Measurements from ENCODE around the gene EIF2A.
A peak's percentile ranks its signal among the peaks of the same experiment; 100 is the strongest.
"Not testable (repeated sequence)": the region's sequence is repeated elsewhere in the genome, so short reads cannot be mapped to it uniquely, and the experiment has no call there.

The EIF2A gene

DNA sequence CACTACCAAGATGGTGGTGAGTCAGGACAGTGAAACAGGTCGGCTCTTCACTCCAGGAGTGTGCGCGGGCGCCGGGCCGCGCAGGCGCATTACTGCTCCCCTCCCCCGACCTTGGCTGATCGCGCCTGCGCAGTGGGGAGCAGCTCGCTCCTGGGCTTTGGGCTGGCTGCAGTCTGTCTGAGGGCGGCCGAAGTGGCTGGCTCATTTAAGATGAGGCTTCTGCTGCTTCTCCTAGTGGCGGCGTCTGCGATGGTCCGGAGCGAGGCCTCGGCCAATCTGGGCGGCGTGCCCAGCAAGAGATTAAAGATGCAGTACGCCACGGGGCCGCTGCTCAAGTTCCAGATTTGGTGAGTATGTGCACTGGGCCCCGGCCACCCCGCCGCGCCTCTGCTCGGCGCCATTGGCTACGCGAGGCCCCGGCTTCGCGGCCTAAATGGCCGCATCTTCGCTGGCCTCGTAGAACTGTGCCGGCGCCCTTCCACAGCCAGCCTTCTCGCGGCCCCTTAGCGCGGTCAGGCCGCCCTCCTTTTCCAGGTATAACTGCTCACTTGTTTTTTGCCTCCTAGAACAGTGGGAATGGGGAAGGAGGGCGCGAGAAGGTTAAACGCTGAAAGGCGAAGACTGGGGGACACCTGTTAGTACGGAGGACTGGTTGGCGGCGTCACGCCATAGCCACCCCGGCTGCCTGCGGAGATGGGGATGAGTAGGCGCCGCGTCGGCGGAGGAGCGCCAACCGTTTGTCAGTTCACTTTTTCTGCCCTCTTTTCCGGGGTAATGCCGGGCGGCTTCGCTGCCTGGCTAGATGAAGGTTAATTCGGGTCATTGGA, 56.8 kb downstream of the EIF2A start, which contains the start of gene SELENOT:
Gene SELENOT (plus strand): TSS at position 169 of the 827 bp plus-strand sequence. CDS start 42 bp downstream, at position 211.
- peak; percentile 92 for DNase-seq

GRCh38 chr3:150603980-150604319, 57.4 kb downstream of the EIF2A start:
- DNase-seq: no peak

- DNase-seq: no peak
Observed at GRCh38 chr3:150605998-150606641, 59.5 kb downstream of the EIF2A start.

DNA sequence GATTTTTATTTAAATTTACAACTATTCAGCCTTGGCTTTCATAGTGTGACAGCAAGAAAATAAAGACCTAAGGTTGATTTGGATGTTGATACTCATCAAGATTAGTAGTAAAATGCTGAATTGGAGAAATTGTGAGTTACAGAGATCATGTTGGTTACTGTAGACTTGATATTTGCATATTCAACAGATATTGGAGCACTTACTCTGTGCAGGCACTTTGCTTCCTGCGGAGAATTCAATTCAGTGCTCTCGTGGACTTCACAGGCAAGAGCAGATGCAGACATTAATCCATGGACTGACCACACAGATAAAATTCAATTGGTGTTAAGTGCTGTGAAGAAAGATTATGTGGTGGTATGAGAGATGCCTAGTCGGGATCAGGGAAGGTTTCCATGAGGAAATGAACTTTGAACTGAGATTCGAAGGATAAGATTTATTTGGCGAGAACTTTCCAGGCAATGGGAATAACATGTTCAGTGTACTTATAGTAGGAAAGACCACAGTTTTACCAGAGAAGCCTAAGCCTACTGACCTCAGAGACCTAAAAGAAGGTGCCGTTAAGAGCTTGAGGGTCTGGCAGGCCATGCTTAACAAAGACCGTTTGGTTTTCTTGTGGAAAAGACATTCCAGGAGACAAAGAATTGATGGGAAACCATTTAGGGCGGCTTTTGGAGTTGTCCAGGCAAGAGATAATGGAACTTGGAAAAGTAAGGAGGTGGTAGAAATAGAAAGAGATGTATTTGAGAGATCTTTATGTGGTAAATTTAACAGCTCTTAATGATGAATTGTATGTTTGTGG, 60.9 kb downstream of the EIF2A start:
- DNase-seq: no peak

GRCh38 chr3:150609988-150610387, 63.4 kb downstream of the EIF2A start:
- DNase-seq: no peak

GRCh38 chr3:150610785-150611184, 64.2 kb downstream of the EIF2A start:
- no peak for DNase-seq

- DNase-seq: no peak
Observed at GRCh38 chr3:150611666-150612065, 65.1 kb downstream of the EIF2A start.

- DNase-seq: no peak
Observed at GRCh38 chr3:150612494-150612893, 65.9 kb downstream of the EIF2A start.

DNA sequence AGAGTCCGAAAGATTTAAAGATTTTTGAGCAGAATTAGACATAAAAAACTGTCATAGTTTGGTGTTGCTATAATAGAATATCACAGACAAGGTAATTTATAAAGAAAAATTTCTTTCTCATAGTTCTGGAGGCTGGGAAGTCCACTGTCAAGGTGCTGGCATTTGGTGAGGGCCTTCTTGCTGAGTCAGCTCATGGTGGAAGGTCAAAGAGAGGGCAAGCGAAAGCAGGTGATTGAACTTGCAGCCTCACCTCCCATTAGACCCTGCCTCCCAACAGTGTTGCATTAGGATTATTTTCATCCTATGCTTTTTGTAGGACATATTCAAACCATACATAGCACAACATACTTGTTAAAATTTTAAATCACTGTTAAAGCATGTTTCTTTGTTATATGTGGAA, 66.4 kb downstream of the EIF2A start:
- no peak for DNase-seq

GRCh38 chr3:150613709-150614480, 67.3 kb downstream of the EIF2A start:
- no peak for DNase-seq

DNA sequence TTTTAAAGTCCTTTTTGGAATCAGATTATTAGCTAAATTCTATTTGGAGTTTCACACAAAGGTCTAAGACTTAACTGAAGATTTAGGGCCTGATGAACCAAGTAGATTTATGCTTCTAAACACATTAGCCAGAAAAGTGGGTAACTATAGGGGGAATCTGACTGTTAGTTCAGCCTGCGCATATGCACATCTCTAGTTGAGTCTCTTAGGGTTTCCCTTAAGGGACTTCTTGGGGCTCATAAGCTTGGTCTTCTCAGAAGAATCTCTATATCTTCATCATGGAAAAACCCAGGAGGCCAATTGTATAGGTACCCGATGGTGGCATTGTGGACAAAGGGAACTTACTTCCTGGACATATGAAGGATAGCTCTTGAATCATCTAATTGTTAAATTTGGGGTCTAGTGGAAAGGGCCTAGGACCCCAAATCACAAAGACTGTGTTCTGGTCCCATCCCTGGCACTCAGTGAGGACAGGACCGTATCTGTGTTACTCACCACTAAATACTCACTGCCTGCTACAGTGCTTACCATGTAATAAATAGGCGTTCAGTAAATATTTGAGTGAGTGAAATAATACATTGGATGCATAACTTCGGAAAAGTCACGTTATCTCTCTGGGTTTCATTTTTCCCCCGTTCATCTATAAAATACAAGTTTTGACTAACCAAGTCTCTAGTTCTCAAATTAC, 73.6 kb downstream of the EIF2A start:
- no peak for DNase-seq

- DNase-seq: not testable (repeated sequence)
Observed at GRCh38 chr3:150622955-150623354, 76.4 kb downstream of the EIF2A start.

DNA sequence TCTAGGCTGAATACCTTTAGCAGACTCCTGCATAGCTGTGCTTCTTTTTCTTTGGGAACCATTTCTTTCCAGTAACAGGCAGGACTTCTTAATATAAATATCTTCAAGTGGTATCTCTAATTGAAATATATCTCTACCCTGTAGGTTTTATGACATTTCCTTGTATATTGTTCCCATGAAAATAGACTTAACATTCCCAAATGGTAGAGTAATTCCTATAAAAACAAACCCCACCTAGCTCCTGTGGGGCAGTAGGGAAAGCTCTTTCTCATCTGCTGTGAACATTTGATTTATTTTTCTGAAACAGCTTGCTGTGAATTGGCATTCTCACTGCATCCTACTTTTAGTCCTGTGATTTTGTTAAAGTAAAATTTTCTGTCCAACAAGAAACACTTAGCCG, 77.4 kb downstream of the EIF2A start:
- no peak for DNase-seq

DNA sequence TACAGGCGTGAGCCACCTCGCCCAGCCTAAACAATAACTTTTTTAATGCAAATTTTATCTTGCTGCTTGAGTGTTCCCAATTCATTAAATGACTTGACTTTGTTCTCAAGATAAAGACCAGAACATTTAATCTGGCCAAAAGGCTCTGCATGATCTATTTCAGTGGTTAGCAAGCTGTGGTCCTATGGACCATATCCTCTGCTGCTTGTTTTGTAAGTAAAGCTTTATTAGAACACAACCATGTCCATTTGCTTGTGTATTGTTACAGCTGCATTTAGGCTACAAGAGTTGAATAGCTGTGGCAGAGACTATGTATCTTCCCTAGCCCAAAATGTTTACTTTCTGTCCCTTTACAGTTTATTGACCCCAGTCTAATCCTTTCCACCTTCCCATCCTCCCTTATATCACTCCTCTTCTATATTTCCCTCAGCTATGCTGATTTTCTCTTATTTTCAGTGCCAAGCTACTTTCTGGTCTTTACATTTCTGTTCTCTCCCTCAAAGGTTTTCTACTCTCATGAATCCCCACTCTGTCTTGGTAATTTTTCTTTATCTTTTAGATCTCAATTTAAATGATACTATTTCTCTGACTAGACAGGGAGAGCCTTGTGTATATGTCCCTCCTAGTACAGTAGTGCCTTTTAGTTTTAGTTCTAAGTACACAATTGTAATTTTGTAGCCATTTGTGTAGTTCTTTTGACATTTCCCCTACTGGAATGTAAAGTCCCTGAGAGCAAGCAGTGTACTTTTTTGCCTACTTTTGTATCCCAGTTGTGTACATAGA, 79.8 kb downstream of the EIF2A start:
- DNase-seq: no peak

- no peak for DNase-seq
Observed at GRCh38 chr3:150627557-150627956, 81.0 kb downstream of the EIF2A start.

DNA sequence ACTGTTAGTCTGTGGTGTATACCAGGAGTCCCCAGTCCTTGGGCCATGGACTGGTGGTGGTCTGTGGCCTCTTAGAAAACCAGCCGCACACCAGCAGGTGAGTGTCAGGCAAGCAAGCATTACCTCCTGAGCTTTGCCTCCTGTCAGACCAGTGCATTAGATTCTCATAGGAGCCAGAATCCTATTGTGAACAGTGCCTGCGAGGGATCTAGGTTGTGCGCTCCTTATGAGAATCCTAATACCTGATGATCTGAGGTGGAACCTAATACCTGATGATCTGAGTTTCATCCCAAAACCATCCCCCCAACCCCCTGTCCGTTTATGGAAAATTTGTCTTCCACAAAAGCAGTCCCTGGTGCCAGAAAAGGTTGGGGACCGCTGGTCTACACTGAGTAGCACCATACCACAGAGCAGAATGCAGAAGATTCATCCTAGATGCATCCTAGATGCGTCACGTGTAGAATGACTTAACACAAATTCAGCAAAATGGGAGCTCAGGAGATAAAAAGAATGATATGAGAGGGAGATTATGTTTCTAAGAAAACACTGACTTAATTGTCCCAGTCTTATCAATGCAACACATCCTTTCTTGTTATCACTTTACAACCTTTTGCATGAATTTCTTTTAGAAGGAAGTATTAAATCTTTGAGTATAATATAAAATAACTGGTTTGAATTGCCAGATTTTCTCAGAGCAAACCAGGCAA, 85.1 kb downstream of the EIF2A start:
- no peak for DNase-seq

DNA sequence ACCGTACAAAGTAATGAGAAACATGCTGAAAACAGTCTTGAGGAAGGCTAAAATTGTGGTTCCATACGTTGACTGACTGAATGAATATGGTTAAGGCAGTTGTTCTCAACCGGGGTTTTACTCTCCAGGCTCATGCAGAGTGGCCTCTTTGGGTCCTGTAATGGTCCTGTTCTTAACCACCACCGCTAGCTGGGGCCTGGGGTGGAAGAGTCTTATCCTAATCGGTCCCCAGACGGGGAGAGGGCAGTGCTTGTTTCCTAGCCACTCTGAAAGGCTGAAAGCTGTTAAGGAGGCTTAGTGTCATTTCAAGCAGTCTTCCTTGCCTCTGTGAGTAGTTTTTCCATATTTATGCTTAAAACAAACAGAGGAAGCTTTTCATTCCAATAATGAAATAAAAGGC, 88.5 kb downstream of the EIF2A start:
- no peak for DNase-seq

DNA sequence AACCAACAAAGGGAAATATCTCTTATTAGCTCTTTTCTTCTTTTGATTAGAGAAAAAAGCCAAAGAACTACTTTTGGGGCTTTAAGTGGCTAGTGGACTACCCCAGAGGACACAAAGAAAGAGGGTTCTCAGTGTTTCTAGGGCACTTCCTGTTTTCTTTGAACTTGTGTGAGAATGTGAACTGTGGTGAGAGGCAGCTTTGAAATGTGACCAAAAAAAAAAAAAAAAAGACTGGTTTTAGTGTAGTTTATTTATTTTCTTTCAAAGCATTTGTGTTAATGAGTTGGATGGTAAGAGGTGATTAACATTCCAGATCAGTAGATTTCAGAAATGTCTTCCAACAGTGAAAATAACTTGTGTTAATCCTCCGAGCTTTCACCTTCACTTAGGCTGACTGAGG, 88.9 kb downstream of the EIF2A start:
- DNase-seq: no peak
